HK-2 (cell line): ENCODE results near the gene SERF2.
A peak's percentile ranks its signal among the peaks of the same experiment; 100 is the strongest.
"Not testable (repeated sequence)": the region's sequence is repeated elsewhere in the genome, so short reads cannot be mapped to it uniquely, and the experiment has no call there.

Experiments
- DNase-seq: peaks from one replicate; pipeline ENCODE4 v3.0.0-alpha.2; 2018; ENCODE audit not compliant: unreplicated experiment

Gene SERF2

GRCh38 chr15:43791993-43792760 is at the start of gene SERF2:
SERF2 (plus strand) TSS chr15:43792320; CDS start chr15:43792377, 57 bp downstream.
- peak; percentile 98 for DNase-seq

DNA sequence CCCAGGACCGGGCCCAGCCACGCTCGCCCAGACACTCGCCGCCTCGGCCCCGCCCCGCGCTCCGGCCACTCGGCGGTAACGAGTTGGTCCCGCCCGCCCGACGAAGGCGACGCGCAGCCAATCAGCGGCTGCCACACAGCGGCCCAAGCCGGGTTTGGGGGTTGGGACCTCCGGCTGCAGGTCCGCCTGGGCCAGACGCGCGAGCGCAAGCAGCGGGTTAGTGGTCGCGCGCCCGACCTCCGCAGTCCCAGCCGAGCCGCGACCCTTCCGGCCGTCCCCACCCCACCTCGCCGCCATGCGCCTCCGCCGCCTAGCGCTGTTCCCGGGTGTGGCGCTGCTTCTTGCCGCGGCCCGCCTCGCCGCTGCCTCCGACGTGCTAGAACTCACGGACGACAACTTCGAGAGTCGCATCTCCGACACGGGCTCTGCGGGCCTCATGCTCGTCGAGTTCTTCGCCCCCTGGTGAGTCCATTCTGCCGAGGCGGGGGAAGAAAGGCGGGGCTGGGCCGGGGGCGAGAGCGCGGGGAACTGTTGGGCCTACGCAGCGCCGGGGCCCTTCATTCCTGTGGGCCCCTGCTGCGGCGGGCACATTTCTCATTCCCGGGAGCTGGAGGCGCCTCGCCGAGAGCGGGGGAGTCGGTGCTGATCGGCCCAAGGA is 45.7 kb upstream of the SERF2 start, which contains the start of gene PDIA3:
PDIA3 (plus strand) TSS at position 194 of the 658 bp plus-strand sequence; CDS start at position 296, 102 bp downstream.
- peak; percentile 89 for DNase-seq

GRCh38 chr15:43746903-43747309 is 45.2 kb upstream of the SERF2 start:
- DNase-seq: not testable (repeated sequence)

DNA sequence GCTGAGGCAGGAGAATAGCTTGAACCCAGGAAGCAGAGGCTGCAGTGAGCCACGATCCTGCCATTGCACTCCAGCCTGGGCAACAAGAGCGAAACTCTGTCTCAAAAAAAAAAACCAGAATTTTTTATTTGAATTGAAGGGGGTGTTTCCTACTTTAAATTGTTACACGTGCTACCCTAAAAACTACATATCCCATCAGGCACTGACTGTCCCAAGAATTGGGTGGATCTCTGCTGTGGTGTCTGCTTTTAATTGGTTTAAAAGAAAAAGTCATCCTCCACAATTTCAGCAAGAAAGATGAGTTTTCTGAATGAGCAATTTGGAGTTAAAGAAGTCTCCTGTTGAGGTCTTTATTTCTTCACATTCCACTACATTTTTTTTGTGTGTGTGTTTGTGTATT is 43.7 kb upstream of the SERF2 start:
- DNase-seq: no peak

- DNase-seq: no peak
These were observed 42.3 kb upstream of the SERF2 start for GRCh38 chr15:43749690-43750345.

DNA sequence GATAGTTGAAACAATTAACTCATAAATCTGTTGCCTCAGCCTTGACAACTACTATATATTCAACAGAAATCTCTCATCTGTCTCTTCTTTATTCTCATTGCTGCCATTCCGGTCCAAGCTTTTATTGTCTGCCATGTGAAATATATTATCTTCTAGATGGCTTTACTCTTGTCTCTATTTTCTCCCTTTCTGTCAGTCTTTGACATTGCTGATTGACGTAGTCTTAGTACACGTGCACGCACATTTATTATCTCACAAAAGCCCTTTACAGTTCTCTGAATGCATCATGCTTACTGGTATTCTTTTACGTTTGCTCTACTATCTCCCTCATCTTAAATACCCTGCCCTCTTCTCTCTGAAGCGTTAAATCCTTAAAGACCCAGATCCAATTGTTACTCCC is 40.2 kb upstream of the SERF2 start:
- no peak for DNase-seq

- DNase-seq: no peak
These were observed 29.3 kb upstream of the SERF2 start for GRCh38 chr15:43762824-43763223.

- no peak for DNase-seq
These were observed 28.2 kb upstream of the SERF2 start for GRCh38 chr15:43763819-43764446.

DNA sequence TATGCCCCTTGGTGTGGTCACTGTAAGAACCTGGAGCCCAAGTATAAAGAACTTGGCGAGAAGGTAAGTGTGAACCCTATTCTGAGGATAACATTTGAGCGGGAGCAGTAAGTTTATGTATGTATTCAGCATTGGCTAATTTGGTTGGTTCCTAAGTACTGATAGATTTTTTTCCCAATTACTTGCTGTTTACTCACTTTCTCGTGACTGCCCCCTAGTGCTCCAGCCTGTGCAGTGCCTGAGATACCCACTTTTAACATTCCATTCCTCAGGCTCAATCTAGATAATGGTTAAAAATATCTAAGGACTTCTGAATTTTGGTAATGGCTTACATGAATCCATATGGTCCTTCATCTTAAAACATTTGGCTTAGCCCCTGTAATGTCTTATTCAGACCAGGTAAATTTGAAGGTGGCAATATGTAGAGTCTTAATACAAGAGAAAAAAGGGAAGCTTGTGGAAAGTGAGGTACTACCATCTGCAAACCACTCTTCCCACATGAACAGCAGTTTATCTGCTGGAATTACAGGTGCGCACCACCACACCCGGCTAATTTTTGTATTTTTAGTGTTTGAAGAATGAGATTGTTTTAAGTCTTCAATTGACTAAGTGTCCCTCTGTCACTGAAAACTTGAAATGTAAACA is 22.4 kb upstream of the SERF2 start:
- peak; percentile 26 for DNase-seq

DNA sequence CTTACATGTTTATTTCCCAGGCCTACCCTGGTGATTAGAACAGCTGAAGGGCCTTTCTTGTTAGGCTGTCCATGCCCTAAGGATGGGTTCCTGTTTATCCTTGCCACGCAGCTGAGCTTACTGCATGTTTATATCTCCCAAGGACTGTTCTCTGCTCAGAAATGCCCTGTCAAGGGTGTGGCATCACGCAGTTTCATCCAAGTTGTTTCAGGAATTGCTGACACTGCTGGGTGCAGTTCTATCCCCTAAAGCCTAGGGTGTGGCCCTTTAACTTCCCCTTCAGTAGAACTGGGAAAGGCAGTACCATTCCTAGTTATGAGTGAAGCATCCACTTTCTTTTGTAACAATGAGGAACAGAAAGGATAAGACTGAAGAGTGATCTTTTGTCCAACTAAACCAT is 20.3 kb upstream of the SERF2 start:
- no peak for DNase-seq

DNA sequence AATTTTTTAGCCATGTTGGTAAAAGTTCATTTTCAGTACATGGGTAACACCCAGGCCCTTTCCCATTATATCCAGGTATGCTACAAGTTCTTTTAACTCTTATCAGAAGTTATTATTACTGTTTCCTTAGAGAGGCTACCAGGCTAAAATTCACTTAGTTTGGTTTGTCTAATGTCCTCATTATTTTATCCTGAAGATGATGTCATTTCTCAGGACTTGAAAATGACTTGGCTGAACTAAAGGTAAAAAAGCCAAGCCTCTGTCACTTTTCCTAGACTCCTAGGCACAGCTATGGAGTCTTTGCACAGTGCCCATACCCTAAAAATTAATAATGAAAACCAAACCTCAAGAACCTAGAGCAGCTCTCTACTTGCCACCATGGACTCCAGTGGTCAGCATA is 19.5 kb upstream of the SERF2 start:
- no peak for DNase-seq

DNA sequence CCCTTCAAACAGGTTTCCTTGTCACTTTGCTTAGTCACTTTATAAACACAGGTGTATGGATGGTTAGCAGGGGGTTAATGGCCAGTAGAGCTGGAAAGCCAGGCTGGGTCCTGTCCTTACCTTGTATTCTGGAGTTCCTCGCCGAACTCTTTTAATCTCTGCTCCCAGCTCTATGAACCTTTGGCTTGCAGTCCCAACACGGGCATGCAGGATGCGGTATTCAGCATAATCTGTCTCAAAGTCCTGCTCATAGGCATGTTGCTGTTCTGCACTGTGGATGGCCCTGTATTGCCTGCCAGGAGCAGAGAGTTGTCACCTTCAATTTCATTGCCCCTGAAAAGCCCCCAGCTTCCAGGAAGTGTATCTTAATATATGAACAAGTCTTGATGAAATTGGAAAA is 18.1 kb upstream of the SERF2 start:
- DNase-seq: no peak

GRCh38 chr15:43775411-43775965 is 16.6 kb upstream of the SERF2 start:
- peak; percentile 65 for DNase-seq

- peak; percentile 38 for DNase-seq
These were observed 15.9 kb upstream of the SERF2 start for GRCh38 chr15:43776101-43776717.

DNA sequence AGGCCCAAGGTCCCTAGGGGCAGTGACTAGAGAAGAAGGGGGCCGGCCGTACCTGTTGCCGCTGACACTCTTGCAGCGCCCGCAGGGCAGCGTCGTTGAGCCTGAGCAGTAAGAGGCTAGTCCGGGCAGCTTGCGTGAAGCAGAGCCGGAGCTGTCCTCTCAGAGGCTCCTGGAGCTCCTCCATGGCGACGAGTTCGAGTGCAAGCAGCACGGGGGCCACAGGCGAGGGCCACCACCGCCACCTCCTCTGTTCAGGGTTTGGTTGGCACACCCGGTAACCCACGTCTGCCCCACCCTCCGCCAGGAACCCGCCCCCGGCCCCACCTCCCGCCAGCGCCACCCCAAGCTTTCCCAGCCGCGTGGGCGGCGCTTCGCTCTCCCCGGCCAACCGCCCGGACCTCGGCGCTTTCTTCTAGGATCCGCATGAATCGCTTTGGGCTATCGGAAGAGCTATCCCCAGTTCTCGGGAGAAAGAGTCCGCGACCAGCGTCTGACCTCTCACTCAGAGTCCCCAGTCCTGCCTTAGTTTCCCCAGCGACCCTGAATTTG is 15.3 kb upstream of the SERF2 start, which contains the start of gene ELL3:
ELL3 (minus strand) TSS at position 249 of the 549 bp plus-strand sequence; CDS start at position 184, 65 bp downstream.
- DNase-seq: peak; percentile 80

DNA sequence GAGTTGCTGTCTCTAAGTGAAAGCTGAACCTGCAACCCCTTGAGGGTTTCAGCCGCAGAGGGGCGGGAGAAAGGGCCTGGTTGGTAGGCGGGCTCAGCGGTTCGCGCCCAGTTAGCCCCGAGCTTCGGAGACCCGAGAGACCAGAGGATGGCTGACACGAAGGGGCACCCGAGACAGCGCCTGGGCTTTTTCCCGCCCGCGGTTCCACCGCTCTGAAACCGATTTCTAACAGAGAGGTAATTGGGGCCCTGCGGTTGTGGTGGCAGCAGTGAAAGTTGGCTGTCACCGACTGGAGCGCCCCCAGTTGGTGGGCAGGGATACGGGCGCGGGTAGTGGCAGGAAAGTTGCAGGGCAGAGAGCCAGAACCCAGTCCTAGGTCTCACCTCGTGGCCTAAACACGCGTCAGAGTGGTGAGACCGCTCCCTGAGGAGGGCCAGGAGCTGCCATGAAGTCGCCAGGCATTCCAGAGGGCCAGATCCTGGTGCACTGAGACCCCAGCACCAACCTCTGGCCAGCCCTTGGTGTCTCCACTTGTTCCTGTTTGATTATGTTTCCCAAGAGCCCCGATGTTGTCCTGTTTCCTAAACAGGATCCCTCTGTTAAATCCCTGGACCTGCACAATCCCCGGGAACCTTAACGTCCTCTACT is 14.7 kb upstream of the SERF2 start:
- peak; percentile 76 for DNase-seq

- DNase-seq: no peak
These were observed 13.1 kb upstream of the SERF2 start for GRCh38 chr15:43779016-43779415.

- DNase-seq: no peak
These were observed 2.7 kb upstream of the SERF2 start for GRCh38 chr15:43789409-43789808.

GRCh38 chr15:43792761-43793476 is 799 bp downstream of the SERF2 start:
- DNase-seq: no peak
